ENCODE data around the gene PNMA8A.
"Not testable (repeated sequence)": the region's sequence is repeated elsewhere in the genome, so short reads cannot be mapped to it uniquely, and the experiment has no call there.

PNMA8A gene

GRCh38 chr19:46466536-46467196 lies 4.7 kb downstream of the PNMA8A start:
- peak; percentile 66 for DNase-seq (ENCODE audit: low spot score)

GRCh38 chr19:46463516-46463915 lies 7.8 kb downstream of the PNMA8A start:
- DNase-seq (ENCODE audit: low spot score): no peak

GRCh38 chr19:46461537-46461936 lies 9.8 kb downstream of the PNMA8A start:
- DNase-seq (ENCODE audit: low spot score): no peak

GRCh38 chr19:46460981-46461380 lies 10.4 kb downstream of the PNMA8A start:
- DNase-seq (ENCODE audit: low spot score): no peak

- no peak for DNase-seq (ENCODE audit: low spot score)
Observed at GRCh38 chr19:46460055-46460454, 11.3 kb downstream of the PNMA8A start.

GRCh38 chr19:46456930-46457329 lies 14.4 kb downstream of the PNMA8A start:
- DNase-seq (ENCODE audit: low spot score): no peak

GRCh38 chr19:46454244-46454643 lies 17.1 kb downstream of the PNMA8A start:
- no peak for DNase-seq (ENCODE audit: low spot score)

GRCh38 chr19:46453661-46454060 lies 17.7 kb downstream of the PNMA8A start:
- DNase-seq (ENCODE audit: low spot score): no peak

GRCh38 chr19:46452186-46452585 lies 19.2 kb downstream of the PNMA8A start:
- no peak for DNase-seq (ENCODE audit: low spot score)

- no peak for DNase-seq (ENCODE audit: low spot score)
Observed at GRCh38 chr19:46451352-46451751, 20.0 kb downstream of the PNMA8A start.

- no peak for DNase-seq (ENCODE audit: low spot score)
Observed at GRCh38 chr19:46450737-46451136, 20.6 kb downstream of the PNMA8A start.

- DNase-seq (ENCODE audit: low spot score): no peak
Observed at GRCh38 chr19:46449228-46449627, 22.1 kb downstream of the PNMA8A start.

- no peak for DNase-seq (ENCODE audit: low spot score)
Observed at GRCh38 chr19:46448601-46449000, 22.8 kb downstream of the PNMA8A start.

- no peak for DNase-seq (ENCODE audit: low spot score)
Observed at GRCh38 chr19:46447824-46448223, 23.5 kb downstream of the PNMA8A start.

GRCh38 chr19:46447006-46447405 lies 24.4 kb downstream of the PNMA8A start:
- peak; percentile 24 for DNase-seq (ENCODE audit: low spot score)

GRCh38 chr19:46446021-46446420 lies 25.3 kb downstream of the PNMA8A start:
- no peak for DNase-seq (ENCODE audit: low spot score)

- DNase-seq (ENCODE audit: low spot score): no peak
Observed at GRCh38 chr19:46442808-46443450, 28.4 kb downstream of the PNMA8A start.

- DNase-seq (ENCODE audit: low spot score): no peak
Observed at GRCh38 chr19:46441866-46442265, 29.5 kb downstream of the PNMA8A start.

GRCh38 chr19:46435689-46436088 lies 35.7 kb downstream of the PNMA8A start:
- DNase-seq (ENCODE audit: low spot score): not testable (repeated sequence)

GRCh38 chr19:46435009-46435408 lies 36.4 kb downstream of the PNMA8A start:
- DNase-seq (ENCODE audit: low spot score): no peak

- DNase-seq (ENCODE audit: low spot score): not testable (repeated sequence)
Observed at GRCh38 chr19:46433470-46433869, 37.9 kb downstream of the PNMA8A start.

GRCh38 chr19:46431824-46432223 lies 39.5 kb downstream of the PNMA8A start:
- peak; percentile 64 for DNase-seq (ENCODE audit: low spot score)

GRCh38 chr19:46429999-46430398 lies 41.4 kb downstream of the PNMA8A start:
- no peak for DNase-seq (ENCODE audit: low spot score)
